Ishikawa (cell line): ENCODE data around the gene SLC6A15.

ENCODE experiments used
- CREB1 ChIP-seq: IDR thresholded peaks from 2 replicates; pipeline ENCODE4 v1.6.1; 2012; ENCODE audit warnings: low read depth
- EGR1 ChIP-seq: IDR thresholded peaks from 2 replicates; pipeline ENCODE4 v1.6.1; 2012
- FOXM1 ChIP-seq: IDR thresholded peaks from 2 replicates; pipeline ENCODE4 v1.6.1; 2012; ENCODE audit warnings: low read depth, borderline replicate concordance
- NFIC ChIP-seq: IDR thresholded peaks from 2 replicates; pipeline ENCODE4 v1.6.1; 2012
- RAD21 ChIP-seq: IDR thresholded peaks from 2 replicates; pipeline ENCODE4 v1.6.1; 2012; ENCODE audit warnings: low read depth
- TEAD4 ChIP-seq: IDR thresholded peaks from 2 replicates; pipeline ENCODE4 v1.6.1; 2012
- YY1 ChIP-seq: IDR thresholded peaks from 2 replicates; pipeline ENCODE4 v1.6.1; 2012; ENCODE audit warnings: low read depth
- TF ChIP-seq, protein P1 (sequence below): IDR thresholded peaks from 2 replicates; pipeline ENCODE4 v1.6.1; 2012
- TF ChIP-seq, protein P2 (sequence below): IDR thresholded peaks from 2 replicates; pipeline ENCODE4 v1.6.1; 2012
- TF ChIP-seq, protein P3 (sequence below): IDR thresholded peaks from 2 replicates; pipeline ENCODE4 v1.6.1; 2012; ENCODE audit warnings: low read depth, mild to moderate bottlenecking

DNA sequence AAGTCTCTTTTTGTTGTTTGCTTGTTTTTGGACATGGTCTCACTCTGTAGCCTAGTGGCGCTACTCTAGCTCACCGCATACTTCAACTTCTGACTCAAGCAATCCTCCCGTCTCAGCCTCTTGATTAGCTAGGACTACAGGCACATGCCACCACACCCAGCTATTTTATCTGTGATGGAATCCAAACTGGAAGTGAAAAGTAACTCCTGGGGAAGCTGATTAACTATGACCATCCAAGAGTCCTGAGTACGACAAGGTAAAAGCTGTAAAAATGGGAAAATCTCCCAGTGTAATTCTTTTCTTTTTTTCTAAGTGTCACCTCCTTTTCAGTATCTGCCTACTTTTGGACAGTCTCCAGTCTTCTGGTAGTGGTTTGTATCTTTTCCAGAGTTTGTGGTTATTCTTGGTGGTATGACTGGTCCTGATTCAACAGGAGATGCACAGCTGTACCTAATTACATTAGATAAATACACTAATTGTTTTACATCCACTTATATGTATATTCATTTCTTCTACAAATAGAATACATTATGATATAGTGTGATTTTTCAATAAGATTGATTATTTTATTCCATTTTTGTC lies 97.8 kb downstream of the SLC6A15 start:
- TF ChIP-seq NFIC (no peak), TEAD4 (no peak), CREB1 (no peak), RAD21 (no peak), YY1 (no peak), FOXM1 (no peak), EGR1 (no peak)
- TF ChIP-seq, protein P1, sequence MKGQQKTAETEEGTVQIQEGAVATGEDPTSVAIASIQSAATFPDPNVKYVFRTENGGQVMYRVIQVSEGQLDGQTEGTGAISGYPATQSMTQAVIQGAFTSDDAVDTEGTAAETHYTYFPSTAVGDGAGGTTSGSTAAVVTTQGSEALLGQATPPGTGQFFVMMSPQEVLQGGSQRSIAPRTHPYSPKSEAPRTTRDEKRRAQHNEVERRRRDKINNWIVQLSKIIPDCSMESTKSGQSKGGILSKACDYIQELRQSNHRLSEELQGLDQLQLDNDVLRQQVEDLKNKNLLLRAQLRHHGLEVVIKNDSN = no peak
- TF ChIP-seq, protein P2, sequence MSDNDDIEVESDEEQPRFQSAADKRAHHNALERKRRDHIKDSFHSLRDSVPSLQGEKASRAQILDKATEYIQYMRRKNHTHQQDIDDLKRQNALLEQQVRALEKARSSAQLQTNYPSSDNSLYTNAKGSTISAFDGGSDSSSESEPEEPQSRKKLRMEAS = no peak
- TF ChIP-seq, protein P3, sequence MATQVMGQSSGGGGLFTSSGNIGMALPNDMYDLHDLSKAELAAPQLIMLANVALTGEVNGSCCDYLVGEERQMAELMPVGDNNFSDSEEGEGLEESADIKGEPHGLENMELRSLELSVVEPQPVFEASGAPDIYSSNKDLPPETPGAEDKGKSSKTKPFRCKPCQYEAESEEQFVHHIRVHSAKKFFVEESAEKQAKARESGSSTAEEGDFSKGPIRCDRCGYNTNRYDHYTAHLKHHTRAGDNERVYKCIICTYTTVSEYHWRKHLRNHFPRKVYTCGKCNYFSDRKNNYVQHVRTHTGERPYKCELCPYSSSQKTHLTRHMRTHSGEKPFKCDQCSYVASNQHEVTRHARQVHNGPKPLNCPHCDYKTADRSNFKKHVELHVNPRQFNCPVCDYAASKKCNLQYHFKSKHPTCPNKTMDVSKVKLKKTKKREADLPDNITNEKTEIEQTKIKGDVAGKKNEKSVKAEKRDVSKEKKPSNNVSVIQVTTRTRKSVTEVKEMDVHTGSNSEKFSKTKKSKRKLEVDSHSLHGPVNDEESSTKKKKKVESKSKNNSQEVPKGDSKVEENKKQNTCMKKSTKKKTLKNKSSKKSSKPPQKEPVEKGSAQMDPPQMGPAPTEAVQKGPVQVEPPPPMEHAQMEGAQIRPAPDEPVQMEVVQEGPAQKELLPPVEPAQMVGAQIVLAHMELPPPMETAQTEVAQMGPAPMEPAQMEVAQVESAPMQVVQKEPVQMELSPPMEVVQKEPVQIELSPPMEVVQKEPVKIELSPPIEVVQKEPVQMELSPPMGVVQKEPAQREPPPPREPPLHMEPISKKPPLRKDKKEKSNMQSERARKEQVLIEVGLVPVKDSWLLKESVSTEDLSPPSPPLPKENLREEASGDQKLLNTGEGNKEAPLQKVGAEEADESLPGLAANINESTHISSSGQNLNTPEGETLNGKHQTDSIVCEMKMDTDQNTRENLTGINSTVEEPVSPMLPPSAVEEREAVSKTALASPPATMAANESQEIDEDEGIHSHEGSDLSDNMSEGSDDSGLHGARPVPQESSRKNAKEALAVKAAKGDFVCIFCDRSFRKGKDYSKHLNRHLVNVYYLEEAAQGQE = no peak
